ENCODE results near the gene RAB9A.
A peak's percentile ranks its signal among the peaks of the same experiment; 100 is the strongest.
"Not testable (repeated sequence)": the region's sequence is repeated elsewhere in the genome, so short reads cannot be mapped to it uniquely, and the experiment has no call there.

The RAB9A gene

GRCh38 chrX:13688958-13689740 lies at the start of gene RAB9A:
RAB9A (plus strand) TSS chrX:13689128; CDS start chrX:13708747, 19,619 bp downstream.
- peak; percentile 62 to 79 for DNase-seq (ENCODE audit: low read depth in 2 of 2)

- not testable (repeated sequence) for DNase-seq (ENCODE audit: low read depth in 2 of 2)
Measured at GRCh38 chrX:13641684-13642083, 47.2 kb upstream of the RAB9A start.

GRCh38 chrX:13645464-13646153 lies 43.3 kb upstream of the RAB9A start:
- no peak for DNase-seq (ENCODE audit: low read depth in 2 of 2)

GRCh38 chrX:13646154-13646549 lies 42.8 kb upstream of the RAB9A start:
- DNase-seq (ENCODE audit: low read depth in 2 of 2) = peak in 1 of 2 donors; percentile 27

- peak; percentile 27 to 40 for DNase-seq (ENCODE audit: low read depth in 2 of 2)
Measured at GRCh38 chrX:13647709-13648212, 41.2 kb upstream of the RAB9A start.

GRCh38 chrX:13648336-13648735 lies 40.6 kb upstream of the RAB9A start:
- not testable (repeated sequence) for DNase-seq (ENCODE audit: low read depth in 2 of 2)

- DNase-seq (ENCODE audit: low read depth in 2 of 2) = no peak
Measured at GRCh38 chrX:13649838-13650237, 39.1 kb upstream of the RAB9A start.

- DNase-seq (ENCODE audit: low read depth in 2 of 2) = no peak
Measured at GRCh38 chrX:13650318-13650717, 38.6 kb upstream of the RAB9A start.

- no peak for DNase-seq (ENCODE audit: low read depth in 2 of 2)
Measured at GRCh38 chrX:13651150-13651549, 37.8 kb upstream of the RAB9A start.

- no peak for DNase-seq (ENCODE audit: low read depth in 2 of 2)
Measured at GRCh38 chrX:13652287-13652793, 36.6 kb upstream of the RAB9A start.

GRCh38 chrX:13652850-13653693 lies 35.9 kb upstream of the RAB9A start, which contains the start of gene TCEANC:
TCEANC (plus strand) TSS chrX:13653141; CDS start chrX:13662509, 9,368 bp downstream.
- DNase-seq (ENCODE audit: low read depth in 2 of 2) = peak; percentile 85 to 93

GRCh38 chrX:13654116-13654515 lies 34.8 kb upstream of the RAB9A start:
- no peak for DNase-seq (ENCODE audit: low read depth in 2 of 2)

- DNase-seq (ENCODE audit: low read depth in 2 of 2) = no peak
Measured at GRCh38 chrX:13655674-13656073, 33.3 kb upstream of the RAB9A start.

GRCh38 chrX:13658602-13659001 lies 30.3 kb upstream of the RAB9A start:
- no peak for DNase-seq (ENCODE audit: low read depth in 2 of 2)

GRCh38 chrX:13659063-13659462 lies 29.9 kb upstream of the RAB9A start:
- no peak for DNase-seq (ENCODE audit: low read depth in 2 of 2)

- no peak for DNase-seq (ENCODE audit: low read depth in 2 of 2)
Measured at GRCh38 chrX:13661735-13662288, 27.1 kb upstream of the RAB9A start.

GRCh38 chrX:13662355-13662791 lies 26.6 kb upstream of the RAB9A start:
- no peak for DNase-seq (ENCODE audit: low read depth in 2 of 2)

- DNase-seq (ENCODE audit: low read depth in 2 of 2) = no peak
Measured at GRCh38 chrX:13664020-13664419, 24.9 kb upstream of the RAB9A start.

GRCh38 chrX:13666836-13667235 lies 22.1 kb upstream of the RAB9A start:
- no peak for DNase-seq (ENCODE audit: low read depth in 2 of 2)

- DNase-seq (ENCODE audit: low read depth in 2 of 2) = no peak
Measured at GRCh38 chrX:13667919-13668318, 21.0 kb upstream of the RAB9A start.

- DNase-seq (ENCODE audit: low read depth in 2 of 2) = peak; percentile 27 to 36
Measured at GRCh38 chrX:13669246-13669737, 19.6 kb upstream of the RAB9A start.

All from stimulated activated CD4-positive, alpha-beta T cell treated with anti-CD3 and anti-CD28 coated beads, Interleukin-15, amount 100 ng/mL, for 48 hours (primary cell).